Lower lobe of right lung (tissue), 2 donors: ENCODE data around the gene ANXA6. TPM values are rescaled to one million over a fixed set of nuclear protein-coding genes. Genes with fewer than 3 reads are reported as not detected.

Experiments used
- ATAC-seq, 2 donors: fragments of 200-7000 bp; cut with Tn5 transposase; one replicate each; pipeline ENCODE4 v1.9.1; 2020 to 2022; ENCODE audit warnings: mild to moderate bottlenecking in 2 of 2, moderate library complexity in 2 of 2
- DNase-seq: peaks from one replicate; pipeline ENCODE4 v3.0.0-alpha.2; 2020
- H3K27ac ChIP-seq: fragments of 200-600 bp; one replicate; pipeline ENCODE4 v1.8.0; 2022
- H3K27me3 ChIP-seq: fragments of 200-600 bp; one replicate; pipeline ENCODE4 v1.8.0; 2022; ENCODE audit warnings: low read depth
- H3K36me3 ChIP-seq: fragments of 200-600 bp; one replicate; pipeline ENCODE4 v1.8.0; 2022; ENCODE audit warnings: mild to moderate bottlenecking
- H3K4me1 ChIP-seq: fragments of 200-600 bp; one replicate; pipeline ENCODE4 v1.8.0; 2022
- H3K4me3 ChIP-seq: fragments of 200-600 bp; one replicate; pipeline ENCODE4 v1.8.0; 2022; ENCODE audit warnings: mild to moderate bottlenecking
- H3K9me3 ChIP-seq: fragments of 200-600 bp; one replicate; pipeline ENCODE4 v1.8.0; 2022
- CTCF ChIP-seq: fragments of 200-600 bp; IDR thresholded peaks from one replicate; pipeline ENCODE4 v1.8.0; 2022; ENCODE audit warnings: antibody characterized with exemption, mild to moderate bottlenecking
- intact Hi-C: fragments of 100-400 bp; cut with DNase I; formaldehyde crosslinking; loops from one replicate; pipeline ENCODE4 v1.11.0; 2022
- total RNA-seq: library from RNA; stranded (reverse); fragmentation: NEBNext Ultra II Directional; extraction: Animal tissue kit (Norgen Biotek cat#: 25700); gene quantifications from one replicate; pipeline ENCODE4 v1.2.1, GENCODE V29; 2021
- donor health status: DM: no; HTN: yes; CAD: no; lungs with severe emphysema.

The ANXA6 gene
- total RNA-seq, 1 donor from 2014 or later, result 120 TPM

DNA sequence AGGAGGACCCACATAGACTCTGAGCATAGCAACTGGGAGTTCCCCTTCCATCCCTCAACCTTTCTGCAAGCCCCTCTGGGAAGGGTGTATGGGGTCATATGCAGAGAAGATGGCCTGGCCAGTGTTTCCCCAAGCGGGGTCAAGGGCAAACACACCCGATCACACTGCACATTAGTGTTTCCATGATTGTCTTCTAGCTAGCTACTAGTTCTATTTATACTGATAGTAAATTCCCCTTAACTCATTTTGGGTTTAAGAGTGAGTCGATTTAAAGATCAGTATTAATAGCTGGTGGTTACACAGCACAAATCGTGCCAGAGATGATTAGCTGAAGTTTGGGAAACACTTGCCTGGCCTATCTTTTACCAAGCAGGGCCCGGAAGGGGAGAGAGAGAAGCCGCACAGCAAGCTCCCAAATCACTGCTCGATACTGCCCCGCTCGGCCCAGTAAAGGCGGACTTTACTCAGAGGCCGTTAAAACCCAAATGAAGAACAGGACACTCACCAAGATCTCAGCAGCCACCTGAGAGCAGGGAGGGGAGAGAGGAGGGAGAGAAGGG, 47.4 kb downstream of the ANXA6 start:
- Histone ChIP-seq H3K4me1 (peaks cover 20% of the 10 kb centered on the region), H3K27me3 (no peaks in the 10 kb centered on the region), H3K4me3 (no peak overlapping the region), H3K9me3 (no peaks in the 10 kb centered on the region), H3K27ac (no peak overlapping the region), H3K36me3 (peaks cover 79% of the 10 kb centered on the region)
- ATAC-seq (no peak), DNase-seq (no peak)
- TF ChIP-seq CTCF, result no peak
- intact Hi-C loops, result no loop called here

- H3K27ac ChIP-seq, result peak overlapping the region; percentile 39
- TF ChIP-seq CTCF, result no peak
- peaks cover 13% of the 10 kb centered on the region for H3K4me1 ChIP-seq
- H3K9me3 ChIP-seq, result no peaks in the 10 kb centered on the region
- H3K27me3 ChIP-seq, result no peaks in the 10 kb centered on the region
- H3K4me3 ChIP-seq, result no peak overlapping the region
- peaks cover 89% of the 10 kb centered on the region for H3K36me3 ChIP-seq
- intact Hi-C loops, result no loop called here
- DNase-seq, result no peak
- no peak for ATAC-seq
These were observed 49.0 kb downstream of the ANXA6 start for GRCh38 chr5:151108566-151108965.

DNA sequence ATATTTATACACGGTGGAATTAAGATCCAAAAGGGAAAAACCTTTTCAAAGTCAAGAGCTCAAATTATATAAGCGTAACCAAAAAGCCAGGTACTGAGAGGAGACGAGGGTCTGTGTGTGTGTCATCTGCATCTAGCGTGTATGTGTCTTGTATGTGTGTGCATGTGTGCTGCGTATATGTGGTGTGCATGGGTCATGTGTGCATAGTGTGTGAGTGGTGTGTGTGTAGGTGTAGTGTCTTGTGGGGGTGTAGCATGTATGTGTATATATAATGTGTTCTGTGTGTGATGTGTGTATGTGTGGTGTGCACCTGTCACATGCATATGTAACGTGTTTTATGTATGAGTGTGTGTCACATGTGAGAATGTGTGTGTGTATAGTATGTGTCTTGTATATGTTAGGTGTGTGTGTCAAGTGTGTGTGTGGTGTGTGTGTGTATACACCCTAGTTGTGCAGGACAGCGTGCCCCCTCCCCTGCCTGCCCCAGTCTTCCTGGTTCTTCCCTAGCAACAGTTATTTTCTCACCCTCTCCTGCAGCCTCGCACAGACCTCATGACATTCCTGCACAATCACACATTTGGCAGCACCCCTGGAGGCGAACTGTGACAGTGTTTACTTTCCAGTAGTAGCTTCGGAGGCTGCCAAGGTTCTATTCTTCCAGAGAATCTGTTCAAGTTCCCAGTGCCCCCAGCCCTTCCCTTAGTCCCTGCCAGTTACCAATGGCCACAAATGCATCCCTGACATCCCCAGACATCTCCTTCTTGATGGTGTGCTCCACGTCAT, 49.6 kb downstream of the ANXA6 start:
- peak; percentile 53 for DNase-seq

GRCh38 chr5:151107084-151107483, 50.5 kb downstream of the ANXA6 start:
- Histone ChIP-seq H3K4me1 (peaks cover 15% of the 10 kb centered on the region), H3K27ac (no peak overlapping the region), H3K36me3 (peaks cover 82% of the 10 kb centered on the region), H3K4me3 (no peak overlapping the region), H3K9me3 (no peaks in the 10 kb centered on the region), H3K27me3 (no peaks in the 10 kb centered on the region)
- intact Hi-C loops, result no loop called here
- DNase-seq (no peak), ATAC-seq (no peak)
- no peak for TF ChIP-seq CTCF

More for the DNA sequence above, 49.6 kb downstream of the ANXA6 start:
- no peak for TF ChIP-seq CTCF
- Histone ChIP-seq H3K4me1 (peaks cover 13% of the 10 kb centered on the region), H3K27ac (peak overlapping the region; percentile 39), H3K4me3 (no peak overlapping the region), H3K27me3 (no peaks in the 10 kb centered on the region), H3K9me3 (no peaks in the 10 kb centered on the region), H3K36me3 (peaks cover 82% of the 10 kb centered on the region)
- peak; percentile 55 to 68 for ATAC-seq
- intact Hi-C loops, result no loop called here

- no peak overlapping the region for H3K27ac ChIP-seq
- intact Hi-C loops, result no loop called here
- H3K9me3 ChIP-seq, result no peaks in the 10 kb centered on the region
- no peaks in the 10 kb centered on the region for H3K27me3 ChIP-seq
- peaks cover 82% of the 10 kb centered on the region for H3K36me3 ChIP-seq
- no peak overlapping the region for H3K4me3 ChIP-seq
- DNase-seq (no peak), ATAC-seq (no peak)
- H3K4me1 ChIP-seq, result peaks cover 21% of the 10 kb centered on the region
- no peak for TF ChIP-seq CTCF
These were observed 51.1 kb downstream of the ANXA6 start for GRCh38 chr5:151106509-151106908.
